ENCODE results near the gene AMACR.

The AMACR gene

DNA sequence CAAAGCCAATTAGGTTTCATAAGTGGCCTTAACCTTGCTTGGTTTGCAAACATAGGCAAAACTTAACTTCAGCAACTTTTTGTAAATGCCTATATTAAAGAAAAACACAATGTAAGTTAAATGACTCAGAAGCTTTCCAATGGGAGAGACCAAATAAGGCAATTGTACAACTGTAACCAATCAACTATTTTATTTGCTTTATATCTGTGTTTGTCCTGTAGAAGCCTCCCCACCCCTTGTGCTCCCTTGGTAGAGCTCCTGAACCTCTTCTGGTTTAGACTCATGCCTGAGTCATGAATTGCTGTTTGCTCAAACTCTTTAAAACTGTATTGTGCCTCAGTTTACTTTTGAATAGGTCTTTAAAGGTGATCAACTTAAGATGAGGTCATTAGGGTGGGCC, 38.1 kb upstream of the AMACR start:
- no peaks in the 10 kb centered on the region for H3K36me3 ChIP-seq (ENCODE audit: insufficient read depth, low read length)
- H3K9ac ChIP-seq (ENCODE audit: low read length): no peak overlapping the region
- no peak overlapping the region for H3K27ac ChIP-seq (ENCODE audit: low read depth, low read length)
- H3K4me1 ChIP-seq (ENCODE audit: insufficient read depth, low read length): peaks cover 29% of the 10 kb centered on the region
- no peak overlapping the region for H3K4me3 ChIP-seq (ENCODE audit: low read depth in 1 of 2, low read length in 2 of 2)
- no peaks in the 10 kb centered on the region for H3K27me3 ChIP-seq (ENCODE audit: control insufficient read depth in 1 of 2, insufficient read depth in 2 of 2, low read length in 2 of 2)
- H3K9me3 ChIP-seq (ENCODE audit: low read length): no peaks in the 10 kb centered on the region

DNA sequence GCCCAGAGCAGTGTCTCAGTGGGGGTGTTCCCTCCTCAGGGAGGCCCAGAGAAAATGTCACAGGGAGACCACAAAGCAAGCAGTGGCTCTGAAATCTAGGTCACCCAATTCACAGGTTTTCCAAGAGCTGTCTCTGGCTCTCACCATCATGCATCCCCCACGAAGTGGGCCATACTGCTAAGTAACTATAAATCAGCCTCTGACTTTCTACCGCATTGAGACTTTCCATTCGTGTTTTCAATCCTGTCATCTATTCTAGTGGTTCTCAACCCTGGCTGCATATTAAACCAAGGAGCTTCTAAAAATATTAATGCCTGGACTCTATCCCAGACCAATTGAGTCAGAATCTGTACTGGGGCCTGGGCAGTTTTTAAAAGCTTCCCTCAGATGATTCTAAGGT, 37.2 kb upstream of the AMACR start:
- H3K27me3 ChIP-seq (ENCODE audit: control insufficient read depth in 1 of 2, insufficient read depth in 2 of 2, low read length in 2 of 2): no peaks in the 10 kb centered on the region
- no peaks in the 10 kb centered on the region for H3K36me3 ChIP-seq (ENCODE audit: insufficient read depth, low read length)
- peak overlapping the region; percentile 1 for H3K27ac ChIP-seq (ENCODE audit: low read depth, low read length)
- H3K4me3 ChIP-seq (ENCODE audit: low read depth in 1 of 2, low read length in 2 of 2): no peak overlapping the region
- no peaks in the 10 kb centered on the region for H3K9me3 ChIP-seq (ENCODE audit: low read length)
- H3K9ac ChIP-seq (ENCODE audit: low read length): no peak overlapping the region
- H3K4me1 ChIP-seq (ENCODE audit: insufficient read depth, low read length): peaks cover 29% of the 10 kb centered on the region

DNA sequence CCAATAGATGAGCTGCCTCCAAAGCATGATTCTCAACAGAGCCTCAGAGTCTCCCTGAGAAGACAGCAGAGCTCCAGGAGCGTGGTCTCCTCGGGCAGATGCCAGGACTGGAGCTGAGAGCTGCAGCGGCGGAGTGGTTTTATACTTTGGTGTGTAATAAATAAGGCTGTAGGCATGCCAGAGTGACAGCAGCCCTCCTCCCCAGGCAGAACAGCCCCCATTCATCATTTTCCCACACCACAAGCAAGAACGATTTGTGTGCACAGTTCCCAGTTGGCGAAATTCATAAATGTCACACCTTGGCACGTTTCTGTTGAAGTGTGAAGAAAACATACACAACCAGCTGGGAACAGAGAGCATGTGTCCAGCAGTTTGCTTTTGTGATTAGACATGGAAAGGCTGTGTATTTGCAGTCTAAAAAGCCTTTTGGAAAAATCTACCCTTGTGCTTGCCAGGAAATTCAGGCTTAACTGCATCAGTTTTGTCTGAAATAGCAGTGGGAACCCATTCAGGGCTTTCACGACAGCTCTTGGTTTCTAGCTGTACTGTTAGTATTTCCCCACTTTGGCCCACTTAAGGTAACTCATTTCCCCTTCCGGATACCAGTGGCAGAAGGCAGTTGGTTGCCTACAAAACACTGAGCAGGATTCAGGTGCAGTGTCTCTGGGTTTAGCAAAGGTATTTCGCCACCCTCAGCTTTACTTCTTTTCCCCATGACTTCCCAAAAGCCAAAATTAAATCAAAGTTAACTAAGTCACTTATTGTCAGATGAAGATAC, 35.4 kb upstream of the AMACR start, which contains the start of gene C1QTNF3:
TSS of gene C1QTNF3 (minus strand) at position 115 of the 778 bp plus-strand sequence. CDS start at position 27, 88 bp downstream.
- Histone ChIP-seq H3K27ac (ENCODE audit: low read depth, low read length) (peak within 1 kb of the TSS; percentile 29), H3K9ac (ENCODE audit: low read length) (no peak within 1 kb of the TSS), H3K9me3 (ENCODE audit: low read length) (no peaks in the 10 kb centered on the region), H3K36me3 (ENCODE audit: insufficient read depth, low read length) (no peaks in the 10 kb centered on the region), H3K4me3 (ENCODE audit: low read depth in 1 of 2, low read length in 2 of 2) (peak within 1 kb of the TSS in 1 of 2 donors; percentile 44), H3K4me1 (ENCODE audit: insufficient read depth, low read length) (peaks cover 29% of the 10 kb centered on the region), H3K27me3 (ENCODE audit: control insufficient read depth in 1 of 2, insufficient read depth in 2 of 2, low read length in 2 of 2) (no peaks in the 10 kb centered on the region)

DNA sequence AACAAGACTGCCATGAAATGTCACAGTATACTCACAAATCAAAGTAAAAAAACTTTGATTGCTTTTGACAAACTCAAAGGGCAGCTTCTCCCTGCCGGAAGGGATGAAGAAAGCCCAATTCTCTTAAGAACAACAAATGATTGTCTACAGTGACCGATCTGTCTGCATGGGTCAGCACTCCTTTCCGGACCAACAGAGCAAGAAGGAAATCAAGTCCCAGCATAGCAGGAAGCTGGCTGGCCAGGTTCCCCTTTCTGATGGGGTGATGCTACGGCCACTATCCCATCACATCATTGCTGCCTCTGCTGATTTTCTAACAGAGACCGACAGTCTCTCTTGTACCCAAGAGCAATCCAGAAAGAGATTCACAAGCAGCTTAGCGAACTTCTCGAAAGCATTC, 34.5 kb upstream of the AMACR start:
- Histone ChIP-seq H3K9ac (ENCODE audit: low read length) (no peak overlapping the region), H3K27me3 (ENCODE audit: control insufficient read depth in 1 of 2, insufficient read depth in 2 of 2, low read length in 2 of 2) (no peaks in the 10 kb centered on the region), H3K4me3 (ENCODE audit: low read depth in 1 of 2, low read length in 2 of 2) (peak overlapping the region in 1 of 2 donors; percentile 44), H3K4me1 (ENCODE audit: insufficient read depth, low read length) (peaks cover 29% of the 10 kb centered on the region), H3K36me3 (ENCODE audit: insufficient read depth, low read length) (no peaks in the 10 kb centered on the region), H3K9me3 (ENCODE audit: low read length) (no peaks in the 10 kb centered on the region), H3K27ac (ENCODE audit: low read depth, low read length) (no peak overlapping the region)

DNA sequence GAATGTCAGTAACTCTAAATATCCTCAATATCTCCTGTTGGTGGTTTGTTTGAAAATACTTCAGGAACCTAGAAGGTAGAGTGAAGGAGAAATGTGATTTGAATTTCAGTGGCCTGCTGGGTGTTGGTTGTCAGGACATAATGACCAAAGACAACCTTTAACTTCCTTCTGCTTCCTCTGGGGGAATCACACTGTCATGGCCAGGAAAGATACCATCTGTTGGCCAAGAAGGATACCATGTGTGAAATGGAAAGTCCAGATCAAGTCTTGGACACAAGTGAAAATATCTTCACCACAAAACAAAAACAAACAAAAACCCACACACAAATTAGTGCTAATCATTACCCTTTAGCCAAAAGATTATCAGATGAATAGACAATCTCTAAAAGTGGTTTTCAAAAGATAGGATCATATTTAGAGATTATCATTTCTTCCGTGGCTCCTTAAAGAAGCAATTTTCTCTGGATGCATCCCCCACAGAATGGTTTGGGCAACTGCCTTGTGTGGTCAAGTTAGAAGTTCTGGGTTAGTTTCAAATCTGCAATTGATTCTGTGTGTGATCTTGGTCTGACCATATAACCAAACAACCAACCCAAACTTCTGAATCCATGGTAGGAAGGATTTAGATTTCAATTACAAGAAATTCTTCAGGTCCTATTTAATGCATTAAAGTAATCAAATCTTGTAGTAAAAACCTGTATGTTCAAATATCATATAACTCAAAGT, 33.6 kb upstream of the AMACR start:
- Histone ChIP-seq H3K9ac (ENCODE audit: low read length) (no peak overlapping the region), H3K27ac (ENCODE audit: low read depth, low read length) (no peak overlapping the region), H3K4me1 (ENCODE audit: insufficient read depth, low read length) (peaks cover 29% of the 10 kb centered on the region), H3K27me3 (ENCODE audit: control insufficient read depth in 1 of 2, insufficient read depth in 2 of 2, low read length in 2 of 2) (no peaks in the 10 kb centered on the region), H3K9me3 (ENCODE audit: low read length) (no peaks in the 10 kb centered on the region), H3K36me3 (ENCODE audit: insufficient read depth, low read length) (no peaks in the 10 kb centered on the region), H3K4me3 (ENCODE audit: low read depth in 1 of 2, low read length in 2 of 2) (no peak overlapping the region)

DNA sequence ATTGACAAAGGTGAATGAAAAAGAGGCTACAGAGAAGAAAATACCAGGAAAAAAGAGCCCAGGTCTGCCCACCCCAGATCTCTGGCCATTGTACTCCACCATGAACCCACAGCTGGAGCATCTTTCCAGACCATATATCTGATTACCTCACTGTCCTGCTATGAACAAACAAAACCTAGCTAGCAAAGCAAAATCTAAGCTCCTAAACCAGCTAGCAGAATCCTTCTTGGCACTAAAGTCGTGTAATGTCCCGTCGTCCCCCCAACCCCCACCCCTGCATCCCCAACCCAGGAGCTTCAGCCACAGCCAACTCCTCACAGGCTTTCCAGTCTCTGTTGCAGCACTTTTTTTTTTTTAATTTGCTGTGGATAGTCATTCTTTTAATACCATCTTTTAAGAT, 32.6 kb upstream of the AMACR start:
- no peaks in the 10 kb centered on the region for H3K27me3 ChIP-seq (ENCODE audit: control insufficient read depth in 1 of 2, insufficient read depth in 2 of 2, low read length in 2 of 2)
- no peak overlapping the region for H3K4me3 ChIP-seq (ENCODE audit: low read depth in 1 of 2, low read length in 2 of 2)
- no peak overlapping the region for H3K9ac ChIP-seq (ENCODE audit: low read length)
- H3K9me3 ChIP-seq (ENCODE audit: low read length): no peaks in the 10 kb centered on the region
- H3K4me1 ChIP-seq (ENCODE audit: insufficient read depth, low read length): peaks cover 22% of the 10 kb centered on the region
- no peak overlapping the region for H3K27ac ChIP-seq (ENCODE audit: low read depth, low read length)
- peaks cover 1% of the 10 kb centered on the region for H3K36me3 ChIP-seq (ENCODE audit: insufficient read depth, low read length)

DNA sequence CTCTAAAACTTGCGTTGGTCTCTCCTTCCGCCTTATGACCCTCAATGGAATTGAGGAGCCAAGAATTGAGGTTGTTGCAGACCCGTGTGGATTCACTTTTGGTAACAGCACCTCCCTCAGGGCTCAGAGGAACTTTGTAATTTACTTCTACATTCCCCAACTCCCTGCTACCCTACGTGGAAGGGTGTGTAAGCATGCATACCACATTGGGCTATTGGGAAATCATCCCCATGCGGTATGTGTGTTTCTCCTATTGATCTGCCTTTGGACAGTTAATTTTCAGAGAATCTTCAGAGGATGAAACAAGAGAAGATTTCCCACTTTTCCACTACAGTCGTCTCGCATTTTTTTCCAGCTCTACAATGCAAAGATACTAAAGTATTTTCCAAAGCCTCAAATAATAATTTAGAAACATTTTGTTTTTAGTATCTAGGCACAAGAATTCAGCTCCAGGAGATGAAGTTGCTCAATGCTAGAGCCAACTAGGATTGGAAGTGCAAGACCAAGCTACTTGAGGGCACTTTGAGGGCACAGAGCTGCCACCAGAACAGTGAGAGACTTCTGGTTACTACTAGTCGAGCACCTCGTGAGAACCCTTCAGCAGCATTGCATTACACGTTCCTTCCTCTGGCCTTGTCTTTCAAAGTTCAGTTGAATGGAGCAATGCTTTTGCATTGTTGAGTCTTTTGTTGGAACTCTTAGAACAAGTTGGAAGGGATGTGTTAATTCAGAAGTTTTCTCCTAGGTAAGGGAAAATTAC, 31.7 kb upstream of the AMACR start:
- Histone ChIP-seq H3K4me1 (ENCODE audit: insufficient read depth, low read length) (peaks cover 13% of the 10 kb centered on the region), H3K27ac (ENCODE audit: low read depth, low read length) (no peak overlapping the region), H3K9me3 (ENCODE audit: low read length) (no peaks in the 10 kb centered on the region)

DNA sequence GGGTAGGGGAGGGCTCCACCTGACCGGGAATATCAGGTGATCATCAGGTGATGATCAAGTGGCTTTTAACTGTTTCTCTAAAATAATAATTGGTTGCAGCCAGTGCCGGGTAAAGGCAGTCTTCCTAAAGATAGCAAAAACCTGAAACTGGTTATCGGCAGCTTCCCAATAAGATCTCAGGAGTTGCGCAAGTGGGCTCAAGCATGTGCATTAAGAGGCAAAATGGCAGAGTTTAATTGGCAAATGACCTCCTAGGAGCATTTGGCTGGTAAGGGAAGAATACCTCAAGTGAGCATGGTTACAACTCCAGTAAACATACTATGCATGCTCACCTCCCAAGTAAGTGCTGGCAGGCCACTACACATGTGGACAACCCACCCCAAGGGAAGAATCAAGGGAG, 31.0 kb upstream of the AMACR start:
- no peak overlapping the region for H3K27ac ChIP-seq (ENCODE audit: low read depth, low read length)
- peaks cover 8% of the 10 kb centered on the region for H3K36me3 ChIP-seq (ENCODE audit: insufficient read depth, low read length)
- no peak overlapping the region for H3K4me3 ChIP-seq (ENCODE audit: low read depth in 1 of 2, low read length in 2 of 2)
- no peaks in the 10 kb centered on the region for H3K9me3 ChIP-seq (ENCODE audit: low read length)
- no peak overlapping the region for H3K9ac ChIP-seq (ENCODE audit: low read length)
- H3K27me3 ChIP-seq (ENCODE audit: control insufficient read depth in 1 of 2, insufficient read depth in 2 of 2, low read length in 2 of 2): no peaks in the 10 kb centered on the region
- peaks cover 6% of the 10 kb centered on the region for H3K4me1 ChIP-seq (ENCODE audit: insufficient read depth, low read length)

More for the DNA sequence above, 31.7 kb upstream of the AMACR start:
- Histone ChIP-seq H3K27me3 (ENCODE audit: control insufficient read depth in 1 of 2, insufficient read depth in 2 of 2, low read length in 2 of 2) (no peaks in the 10 kb centered on the region), H3K9ac (ENCODE audit: low read length) (no peak overlapping the region), H3K4me3 (ENCODE audit: low read depth in 1 of 2, low read length in 2 of 2) (no peak overlapping the region), H3K36me3 (ENCODE audit: insufficient read depth, low read length) (peaks cover 8% of the 10 kb centered on the region)

DNA sequence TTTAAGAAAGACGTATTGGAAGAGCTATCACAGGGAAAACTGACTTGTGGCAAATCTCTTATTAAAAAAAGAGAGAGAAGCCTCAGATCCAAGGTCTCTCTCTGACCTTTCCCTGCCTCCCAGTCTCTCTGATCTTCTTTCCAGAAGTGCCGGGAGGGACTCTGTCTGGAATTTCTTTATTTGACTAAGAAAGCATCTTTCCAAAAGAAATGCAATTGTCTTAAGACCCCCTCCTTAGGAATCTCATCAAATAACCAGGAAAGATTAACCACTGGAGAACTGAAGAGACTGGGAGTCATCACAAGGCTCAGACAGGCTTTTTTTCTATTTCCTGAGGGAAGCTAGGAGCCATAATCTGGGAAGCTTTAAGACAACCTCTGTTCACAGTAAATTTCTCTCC, 30.5 kb upstream of the AMACR start:
- Histone ChIP-seq H3K9ac (ENCODE audit: low read length) (no peak overlapping the region), H3K27me3 (ENCODE audit: control insufficient read depth in 1 of 2, insufficient read depth in 2 of 2, low read length in 2 of 2) (no peaks in the 10 kb centered on the region), H3K4me1 (ENCODE audit: insufficient read depth, low read length) (peaks cover 1% of the 10 kb centered on the region), H3K36me3 (ENCODE audit: insufficient read depth, low read length) (peaks cover 8% of the 10 kb centered on the region), H3K4me3 (ENCODE audit: low read depth in 1 of 2, low read length in 2 of 2) (no peak overlapping the region), H3K9me3 (ENCODE audit: low read length) (no peaks in the 10 kb centered on the region), H3K27ac (ENCODE audit: low read depth, low read length) (no peak overlapping the region)

DNA sequence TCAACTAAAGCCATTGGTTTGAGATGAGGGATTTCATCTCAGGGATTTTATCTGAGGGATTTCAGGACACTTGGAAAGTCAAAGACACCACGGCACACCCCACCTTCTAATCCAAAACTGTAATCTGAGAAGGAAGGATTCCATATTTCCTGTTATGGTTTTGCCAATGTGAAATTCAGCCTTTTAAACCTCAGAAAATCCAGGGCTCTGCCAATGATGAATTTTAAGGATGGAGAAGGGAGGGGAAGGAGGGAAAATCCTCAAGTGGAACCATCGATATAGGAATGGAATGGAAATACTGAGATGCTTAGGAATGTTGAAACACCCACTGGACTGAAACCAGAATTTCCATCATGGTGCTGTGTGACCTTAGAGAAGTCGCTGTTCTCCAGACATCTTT, 29.9 kb upstream of the AMACR start:
- peaks cover 8% of the 10 kb centered on the region for H3K36me3 ChIP-seq (ENCODE audit: insufficient read depth, low read length)
- H3K27ac ChIP-seq (ENCODE audit: low read depth, low read length): no peak overlapping the region
- no peak overlapping the region for H3K9ac ChIP-seq (ENCODE audit: low read length)
- H3K27me3 ChIP-seq (ENCODE audit: control insufficient read depth in 1 of 2, insufficient read depth in 2 of 2, low read length in 2 of 2): no peaks in the 10 kb centered on the region
- no peaks in the 10 kb centered on the region for H3K9me3 ChIP-seq (ENCODE audit: low read length)
- H3K4me3 ChIP-seq (ENCODE audit: low read depth in 1 of 2, low read length in 2 of 2): no peak overlapping the region
- no peaks in the 10 kb centered on the region for H3K4me1 ChIP-seq (ENCODE audit: insufficient read depth, low read length)

DNA sequence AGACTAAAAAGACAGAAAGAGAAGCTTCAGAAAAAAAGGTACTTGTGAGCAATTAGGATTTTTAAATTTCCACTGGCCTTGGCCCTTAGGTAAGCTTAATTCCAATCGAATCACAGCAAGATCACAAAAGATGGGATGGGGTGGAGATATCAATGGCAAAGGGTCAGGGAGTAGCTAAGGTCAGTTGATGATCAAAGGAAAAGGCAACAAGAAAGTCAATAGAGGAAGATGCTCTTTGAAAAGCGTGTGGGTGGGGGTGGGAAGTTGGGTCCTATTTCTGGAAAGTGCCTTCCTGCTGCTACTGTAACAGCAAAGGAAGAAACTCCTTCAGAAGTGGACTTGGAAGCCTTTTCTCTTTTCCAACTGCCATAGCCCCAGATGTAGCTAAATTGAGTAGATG, 27.9 kb upstream of the AMACR start:
- no peaks in the 10 kb centered on the region for H3K27me3 ChIP-seq (ENCODE audit: control insufficient read depth in 1 of 2, insufficient read depth in 2 of 2, low read length in 2 of 2)
- H3K27ac ChIP-seq (ENCODE audit: low read depth, low read length): no peak overlapping the region
- no peaks in the 10 kb centered on the region for H3K4me1 ChIP-seq (ENCODE audit: insufficient read depth, low read length)
- peaks cover 8% of the 10 kb centered on the region for H3K36me3 ChIP-seq (ENCODE audit: insufficient read depth, low read length)
- no peak overlapping the region for H3K4me3 ChIP-seq (ENCODE audit: low read depth in 1 of 2, low read length in 2 of 2)
- H3K9ac ChIP-seq (ENCODE audit: low read length): no peak overlapping the region
- H3K9me3 ChIP-seq (ENCODE audit: low read length): no peaks in the 10 kb centered on the region
